Fibroblast of gingiva (primary cell): ENCODE data around the gene ZNF717.
"Not testable (repeated sequence)": the region's sequence is repeated elsewhere in the genome, so short reads cannot be mapped to it uniquely, and the experiment has no call there.

Experiments used
- DNase-seq: peaks from one replicate; pipeline ENCODE4 v3.0.0-alpha.2; 2011; ENCODE audit warnings: low read depth

The ZNF717 gene

GRCh38 chr3:75785081-75785755 lies at the start of gene ZNF717:
Gene ZNF717 (minus strand): TSS chr3:75785549. CDS start chr3:75783362, 2,187 bp downstream.
- DNase-seq: peak; percentile 87

GRCh38 chr3:75831076-75831475 lies 45.7 kb upstream of the ZNF717 start:
- DNase-seq: not testable (repeated sequence)

GRCh38 chr3:75818019-75818418 lies 32.7 kb upstream of the ZNF717 start:
- not testable (repeated sequence) for DNase-seq

- DNase-seq: peak; percentile 1
These were observed 31.2 kb upstream of the ZNF717 start for GRCh38 chr3:75816287-75817180.

- no peak for DNase-seq
These were observed 29.4 kb upstream of the ZNF717 start for GRCh38 chr3:75814797-75815196.

GRCh38 chr3:75782506-75782905 lies 2.8 kb downstream of the ZNF717 start:
- no peak for DNase-seq

- no peak for DNase-seq
These were observed 4.1 kb downstream of the ZNF717 start for GRCh38 chr3:75781079-75781745.

- not testable (repeated sequence) for DNase-seq
These were observed 7.6 kb downstream of the ZNF717 start for GRCh38 chr3:75777742-75778141.

- DNase-seq: not testable (repeated sequence)
These were observed 13.7 kb downstream of the ZNF717 start for GRCh38 chr3:75771631-75772030.

- no peak for DNase-seq
These were observed 16.9 kb downstream of the ZNF717 start for GRCh38 chr3:75768303-75769017.

- peak; percentile 6 for DNase-seq
These were observed 47.4 kb downstream of the ZNF717 start for GRCh38 chr3:75737831-75738493.

- no peak for DNase-seq
These were observed 57.4 kb downstream of the ZNF717 start for GRCh38 chr3:75727985-75728384.

GRCh38 chr3:75692061-75692460 lies 93.3 kb downstream of the ZNF717 start:
- DNase-seq: no peak

- DNase-seq: no peak
These were observed 98.0 kb downstream of the ZNF717 start for GRCh38 chr3:75687323-75687722.
